GM20431 (cell line): ENCODE results near the gene FSIP1.

Source experiments
- in situ Hi-C: fragments of 300-500 bp; cut with MseI, MboI; formaldehyde crosslinking; loops from one replicate; pipeline ENCODE4 v1.15.0; 2020; ENCODE audit warnings: low sequenced_read_pairs; ENCODE audit not compliant: unreplicated experiment

FSIP1 gene

DNA sequence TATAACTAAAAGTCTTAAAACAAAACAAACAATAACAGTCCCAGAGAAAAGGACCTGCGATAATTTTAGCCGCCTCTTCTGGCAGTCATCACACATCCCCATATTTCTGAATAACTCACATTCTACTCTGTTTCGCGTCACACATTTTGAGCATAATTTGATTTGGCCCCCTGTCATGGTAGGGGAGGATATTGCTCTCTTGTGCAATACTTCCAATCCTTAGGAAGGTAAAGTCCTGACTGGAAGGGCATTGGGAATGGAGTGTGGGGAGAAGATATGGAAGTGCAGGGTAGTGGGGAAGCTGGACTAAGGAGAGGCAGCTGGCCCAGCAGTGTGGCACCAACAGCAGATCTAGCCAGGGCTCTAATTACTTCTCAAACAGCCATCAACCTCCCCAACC is 11.3 kb upstream of the FSIP1 start:
- in situ Hi-C loops = loop anchor here (25.0 kb wide), 1 partner anchor 218 kb away; no protein-coding TSS in a partner anchor

DNA sequence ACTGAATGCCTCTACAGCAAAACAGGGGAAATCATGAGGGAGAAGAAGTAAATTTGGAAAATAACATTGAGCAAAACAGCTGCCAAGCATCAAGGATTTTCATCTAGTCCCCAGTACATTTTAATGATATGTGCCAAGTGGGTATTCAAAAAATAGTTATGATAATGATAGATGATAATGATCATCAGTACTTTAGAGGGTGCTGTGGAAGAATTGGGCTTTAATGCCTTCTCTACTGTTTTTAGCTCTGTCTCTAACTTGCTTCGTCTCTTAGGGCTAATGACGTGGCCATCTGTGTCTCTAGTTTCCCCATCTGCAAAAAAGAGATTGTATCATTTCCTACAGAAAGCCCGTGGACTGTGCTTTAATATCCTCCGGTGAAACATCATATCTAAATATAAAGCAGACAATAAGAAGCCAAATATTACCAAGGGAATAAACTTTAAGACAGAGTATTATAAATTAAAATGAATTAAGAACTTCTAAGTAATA is 10.2 kb upstream of the FSIP1 start:
- in situ Hi-C loops = loop anchor here (25.0 kb wide), 1 partner anchor 219 kb away; no protein-coding TSS in a partner anchor

DNA sequence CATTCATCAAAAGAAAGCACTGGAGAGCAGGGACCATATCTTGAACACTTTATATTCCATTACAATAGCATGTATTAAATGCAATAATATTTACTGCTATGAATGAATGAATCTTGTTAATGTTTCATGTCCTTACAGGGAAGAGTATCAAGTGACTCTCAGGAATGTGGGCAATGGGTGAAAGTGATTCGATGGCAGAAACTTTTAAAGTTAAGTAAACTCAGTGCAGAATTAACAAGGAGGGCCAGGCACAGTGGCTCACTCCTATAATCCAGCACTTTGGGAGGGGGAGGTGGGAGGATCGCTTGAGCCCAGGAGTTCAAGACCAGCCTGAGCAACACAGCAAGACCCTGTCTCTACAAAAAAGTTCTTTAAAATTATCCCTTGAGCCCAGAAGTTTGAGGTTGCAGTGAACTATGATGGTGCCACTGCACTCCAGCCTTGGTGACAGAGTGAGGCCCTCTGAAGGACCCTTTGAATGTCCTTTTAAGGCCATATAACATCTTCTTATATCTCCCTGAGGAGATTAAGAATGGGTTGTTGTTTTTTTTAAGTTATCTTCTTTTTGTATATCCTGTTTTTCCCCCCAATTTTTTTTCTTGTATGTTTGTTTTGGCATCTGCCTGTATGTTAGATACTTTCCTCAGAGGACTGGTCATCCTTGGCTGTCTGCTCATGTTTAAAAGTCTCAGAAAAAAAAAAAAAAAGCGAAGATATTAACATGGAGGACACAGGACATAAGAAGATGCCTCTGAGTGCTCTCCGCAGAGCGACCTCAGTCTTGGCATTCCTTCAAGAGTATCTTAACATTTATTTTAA is 9.6 kb upstream of the FSIP1 start:
- in situ Hi-C loops = loop anchor here (25.0 kb wide), 1 partner anchor 220 kb away; no protein-coding TSS in a partner anchor

DNA sequence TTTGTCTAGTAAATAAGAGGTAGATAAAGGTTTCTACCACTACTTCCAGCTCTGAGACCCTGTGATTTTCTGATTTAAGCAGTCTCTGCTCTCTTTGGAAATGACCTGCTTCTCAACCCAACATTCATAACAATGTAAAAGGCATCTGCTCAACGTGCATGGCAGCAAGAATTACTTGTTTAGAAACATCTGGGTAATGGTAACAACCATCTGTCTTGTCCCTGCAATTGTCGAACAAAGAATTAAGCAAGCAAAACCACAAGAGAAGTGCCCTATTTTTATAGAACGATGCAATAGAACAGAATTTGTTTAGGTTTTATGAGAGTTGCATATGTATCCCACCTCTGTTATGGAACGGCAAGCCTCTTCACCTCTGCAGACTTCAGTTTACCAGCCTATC is 7.1 kb upstream of the FSIP1 start:
- in situ Hi-C loops = loop anchor here (25.0 kb wide), 1 partner anchor 223 kb away; no protein-coding TSS in a partner anchor

GRCh38 chr15:39788800-39789565 is 6.3 kb upstream of the FSIP1 start:
- in situ Hi-C loops = loop anchor here (25.0 kb wide), 1 partner anchor 223 kb away; no protein-coding TSS in a partner anchor

DNA sequence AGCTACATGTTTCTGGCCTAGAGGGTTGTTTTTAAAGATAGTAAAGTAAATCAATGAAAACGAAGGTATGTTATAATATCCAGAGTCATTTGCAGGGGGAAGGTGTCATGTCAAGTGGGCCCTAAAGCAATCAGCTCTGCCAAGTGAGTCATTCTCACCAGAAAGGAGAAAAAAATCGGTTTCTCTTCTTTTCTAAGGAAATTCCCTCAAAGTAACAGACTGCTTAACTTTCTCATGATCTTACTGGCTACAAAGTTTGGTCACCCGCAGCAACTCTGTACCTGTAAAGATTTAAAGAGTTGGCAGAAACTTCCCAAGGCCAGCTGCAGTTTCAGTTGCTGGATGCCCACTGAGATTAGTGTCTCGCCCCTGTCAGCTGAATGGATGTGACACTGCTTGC is 5.5 kb upstream of the FSIP1 start:
- in situ Hi-C loops = loop anchor here (25.0 kb wide), 1 partner anchor 224 kb away; no protein-coding TSS in a partner anchor

- in situ Hi-C loops = loop anchor here (25.0 kb wide), 1 partner anchor 225 kb away; no protein-coding TSS in a partner anchor
Observed at GRCh38 chr15:39787479-39787878, 4.8 kb upstream of the FSIP1 start.

GRCh38 chr15:39786447-39787056 is 3.9 kb upstream of the FSIP1 start:
- in situ Hi-C loops = loop anchor here (25.0 kb wide), 1 partner anchor 226 kb away; no protein-coding TSS in a partner anchor

GRCh38 chr15:39785841-39786240 is 3.2 kb upstream of the FSIP1 start:
- in situ Hi-C loops = loop anchor here (25.0 kb wide), 1 partner anchor 226 kb away; no protein-coding TSS in a partner anchor

DNA sequence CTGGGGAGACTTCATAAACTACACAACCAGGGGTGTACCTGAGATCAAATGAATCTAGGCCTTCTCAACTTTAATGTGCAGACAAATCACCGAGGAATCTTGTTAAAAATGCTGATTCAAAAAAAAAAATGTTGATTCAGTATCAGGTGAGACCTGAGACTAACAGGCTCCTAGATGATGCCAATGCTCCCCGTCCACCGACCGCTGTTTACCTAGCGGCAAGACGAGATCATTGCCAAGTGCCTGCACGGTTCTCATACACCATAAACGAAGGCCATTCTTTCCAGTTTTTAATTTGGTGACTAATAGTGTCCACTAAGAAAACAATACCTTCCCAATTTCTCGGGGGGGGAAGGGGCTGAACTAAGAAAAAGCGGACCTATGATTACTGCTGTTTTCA is 2.5 kb upstream of the FSIP1 start:
- in situ Hi-C loops = loop anchor here (25.0 kb wide), 1 partner anchor 227 kb away; no protein-coding TSS in a partner anchor

GRCh38 chr15:39784638-39785037 is 2.0 kb upstream of the FSIP1 start:
- in situ Hi-C loops = loop anchor here (25.0 kb wide), 1 partner anchor 228 kb away; no protein-coding TSS in a partner anchor

DNA sequence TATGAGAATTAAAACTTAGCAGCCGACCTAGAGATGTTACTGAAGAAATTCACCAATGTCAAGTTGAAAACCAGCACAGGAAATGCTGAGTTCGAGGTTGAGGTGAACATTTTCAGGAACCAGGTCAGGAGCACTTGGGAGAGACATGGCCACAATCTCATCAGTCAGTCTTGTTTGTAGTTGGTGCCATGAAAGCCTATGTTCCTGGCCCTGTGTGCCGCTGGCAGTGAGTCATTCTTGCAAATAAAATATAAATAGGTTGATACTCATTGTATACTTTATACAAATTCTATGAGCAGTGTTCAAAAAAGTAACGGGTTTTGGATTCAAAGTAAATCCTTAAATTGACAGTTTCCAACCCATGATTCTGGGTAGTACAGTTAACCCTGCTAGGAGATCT is 1.5 kb upstream of the FSIP1 start:
- in situ Hi-C loops = loop anchor here (25.0 kb wide), 1 partner anchor 228 kb away; no protein-coding TSS in a partner anchor

- in situ Hi-C loops = loop anchor here (25.0 kb wide), 1 partner anchor 229 kb away; no protein-coding TSS in a partner anchor
Observed at GRCh38 chr15:39783244-39783820, 691 bp upstream of the FSIP1 start.

DNA sequence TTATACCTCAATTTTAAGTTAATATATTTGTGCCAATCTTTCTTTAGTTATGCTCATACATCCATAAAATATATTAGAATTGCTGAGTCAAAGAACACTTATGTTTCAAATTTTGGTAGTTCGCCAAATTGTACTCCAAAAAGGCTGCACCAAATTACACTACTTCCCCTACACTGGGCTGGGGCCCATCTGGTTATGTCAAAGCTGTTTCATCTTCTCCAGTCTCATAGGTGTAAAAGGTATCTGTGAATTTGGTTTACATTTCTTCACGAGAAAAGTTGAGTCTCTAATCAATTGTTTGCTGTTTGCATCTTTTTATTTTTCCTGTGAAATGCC is 706 bp downstream of the FSIP1 start:
- in situ Hi-C loops = loop anchor here (25.0 kb wide), 1 partner anchor 230 kb away; no protein-coding TSS in a partner anchor

DNA sequence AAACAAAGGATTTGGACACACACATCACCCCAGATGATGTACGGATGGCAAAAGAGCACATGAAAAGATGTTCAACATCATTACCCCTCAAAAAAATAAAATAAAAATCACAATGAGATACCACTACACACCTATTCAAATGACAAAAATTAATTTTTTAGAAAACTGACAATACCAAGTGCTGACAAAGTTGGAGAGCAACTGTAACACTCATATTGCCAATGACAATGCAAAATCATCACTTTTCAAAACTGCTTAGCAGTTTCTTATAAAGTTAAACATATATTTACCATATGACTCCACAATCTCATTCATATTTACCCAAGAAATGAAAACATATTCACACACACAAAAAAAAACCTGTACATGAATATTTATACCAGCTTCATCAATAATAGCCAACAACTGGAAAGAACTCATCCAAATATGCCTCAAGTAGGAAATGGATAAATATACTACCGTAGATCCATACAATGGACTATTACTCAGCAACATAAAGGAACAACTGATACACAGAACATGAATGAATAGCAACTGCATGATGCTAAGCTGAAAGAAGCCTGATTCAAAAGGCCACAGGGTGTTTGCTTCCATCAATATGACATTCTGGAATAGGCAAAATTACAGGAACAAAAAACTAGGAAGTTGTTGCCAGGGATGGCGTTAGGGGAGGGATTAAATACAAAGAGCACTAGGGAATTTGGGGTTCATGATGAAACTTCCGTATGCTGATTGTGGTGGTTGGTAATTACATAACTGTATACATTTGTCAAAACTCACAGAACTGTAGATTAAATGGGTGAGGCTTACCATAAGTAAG is 1.3 kb downstream of the FSIP1 start:
- in situ Hi-C loops = loop anchor here (25.0 kb wide), 1 partner anchor 231 kb away; no protein-coding TSS in a partner anchor

GRCh38 chr15:39778021-39778420 is 4.6 kb downstream of the FSIP1 start:
- in situ Hi-C loops = loop anchor here (25.0 kb wide), 1 partner anchor 234 kb away; no protein-coding TSS in a partner anchor

DNA sequence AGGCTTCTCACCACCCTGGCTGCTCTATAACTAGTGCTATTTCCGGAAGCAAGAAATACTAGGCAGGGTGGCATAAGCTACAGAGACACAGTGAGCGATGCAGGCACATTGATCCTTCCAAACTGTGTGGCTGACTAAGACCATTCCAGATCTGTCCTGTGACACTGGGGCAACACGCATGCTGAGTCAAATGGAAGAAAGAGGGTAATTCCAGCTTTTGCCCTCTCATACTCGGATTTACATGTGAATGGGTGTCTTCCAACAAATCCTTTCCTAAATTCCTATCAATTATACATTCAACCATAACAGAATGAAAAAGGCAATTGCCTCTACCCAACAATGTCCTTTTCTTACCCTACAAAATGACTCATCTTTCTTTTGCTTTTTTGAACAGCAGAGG is 5.1 kb downstream of the FSIP1 start:
- in situ Hi-C loops = loop anchor here (25.0 kb wide), 1 partner anchor 235 kb away; no protein-coding TSS in a partner anchor

- in situ Hi-C loops = loop anchor here (25.0 kb wide), 1 partner anchor 236 kb away; no protein-coding TSS in a partner anchor
Observed at GRCh38 chr15:39776068-39776467, 6.6 kb downstream of the FSIP1 start.
